ENCODE measurements around the gene SLC17A7. TPM values are rescaled to one million over a fixed set of nuclear protein-coding genes. Genes with fewer than 3 reads are reported as not detected.

SLC17A7 gene
- total RNA-seq, 4 donors from 2014 or later = 0.60 to 1.2 (median 1.1) TPM

- H3K9me3 ChIP-seq = no peaks in the 10 kb centered on the region
- TF ChIP-seq POLR2AphosphoS5 (IDR thresholded peaks at IDR 0.05) = no peak
- no peak for TF ChIP-seq POLR2A (IDR thresholded peaks at IDR 0.05)
- TF ChIP-seq, protein P1, sequence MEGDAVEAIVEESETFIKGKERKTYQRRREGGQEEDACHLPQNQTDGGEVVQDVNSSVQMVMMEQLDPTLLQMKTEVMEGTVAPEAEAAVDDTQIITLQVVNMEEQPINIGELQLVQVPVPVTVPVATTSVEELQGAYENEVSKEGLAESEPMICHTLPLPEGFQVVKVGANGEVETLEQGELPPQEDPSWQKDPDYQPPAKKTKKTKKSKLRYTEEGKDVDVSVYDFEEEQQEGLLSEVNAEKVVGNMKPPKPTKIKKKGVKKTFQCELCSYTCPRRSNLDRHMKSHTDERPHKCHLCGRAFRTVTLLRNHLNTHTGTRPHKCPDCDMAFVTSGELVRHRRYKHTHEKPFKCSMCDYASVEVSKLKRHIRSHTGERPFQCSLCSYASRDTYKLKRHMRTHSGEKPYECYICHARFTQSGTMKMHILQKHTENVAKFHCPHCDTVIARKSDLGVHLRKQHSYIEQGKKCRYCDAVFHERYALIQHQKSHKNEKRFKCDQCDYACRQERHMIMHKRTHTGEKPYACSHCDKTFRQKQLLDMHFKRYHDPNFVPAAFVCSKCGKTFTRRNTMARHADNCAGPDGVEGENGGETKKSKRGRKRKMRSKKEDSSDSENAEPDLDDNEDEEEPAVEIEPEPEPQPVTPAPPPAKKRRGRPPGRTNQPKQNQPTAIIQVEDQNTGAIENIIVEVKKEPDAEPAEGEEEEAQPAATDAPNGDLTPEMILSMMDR (IDR thresholded peaks at IDR 0.05) = no peak
- no peak for TF ChIP-seq EP300 (IDR thresholded peaks at IDR 0.05)
- H3K27ac ChIP-seq = no peak overlapping the region
- no peaks in the 10 kb centered on the region for H3K36me3 ChIP-seq
- 49% methylated on average over 5 of the region's 7 CpGs for WGBS
- no peaks in the 10 kb centered on the region for H3K27me3 ChIP-seq
- no peak overlapping the region for H3K4me3 ChIP-seq
- DNase-seq (ENCODE audit: low spot score in 2 of 2) = no peak
- H3K4me1 ChIP-seq = no peaks in the 10 kb centered on the region
Measured at GRCh38 chr19:49403404-49404187, 37.7 kb downstream of the SLC17A7 start.

GRCh38 chr19:49400029-49400428 lies 41.3 kb downstream of the SLC17A7 start:
- Histone ChIP-seq H3K27ac (no peak overlapping the region), H3K4me1 (no peaks in the 10 kb centered on the region), H3K36me3 (no peaks in the 10 kb centered on the region), H3K9me3 (no peaks in the 10 kb centered on the region), H3K27me3 (peaks cover 8% of the 10 kb centered on the region), H3K4me3 (no peak overlapping the region)
- DNase-seq (ENCODE audit: low spot score in 2 of 2) = no peak
- WGBS = 77% methylated on average over 6 of the region's 6 CpGs
- TF ChIP-seq POLR2AphosphoS5 (IDR thresholded peaks at IDR 0.05) = no peak
- no peak for TF ChIP-seq EP300 (IDR thresholded peaks at IDR 0.05)
- no peak for TF ChIP-seq POLR2A (IDR thresholded peaks at IDR 0.05)
- TF ChIP-seq, protein P1 (IDR thresholded peaks at IDR 0.05) = no peak

- TF ChIP-seq POLR2AphosphoS5 (IDR thresholded peaks at IDR 0.05) = no peak
- TF ChIP-seq EP300 (IDR thresholded peaks at IDR 0.05) = no peak
- TF ChIP-seq POLR2A (IDR thresholded peaks at IDR 0.05) = no peak
- TF ChIP-seq, protein P1 (IDR thresholded peaks at IDR 0.05) = no peak
- DNase-seq (ENCODE audit: low spot score in 2 of 2) = no peak
- no peaks in the 10 kb centered on the region for H3K36me3 ChIP-seq
- WGBS = 87% methylated on average over 6 of the region's 6 CpGs
- H3K27me3 ChIP-seq = peaks cover 10% of the 10 kb centered on the region
- no peak overlapping the region for H3K27ac ChIP-seq
- no peaks in the 10 kb centered on the region for H3K4me1 ChIP-seq
- H3K4me3 ChIP-seq = no peak overlapping the region
- H3K9me3 ChIP-seq = no peaks in the 10 kb centered on the region
Measured at GRCh38 chr19:49398931-49399330, 42.4 kb downstream of the SLC17A7 start.

GRCh38 chr19:49398001-49398615 lies 43.2 kb downstream of the SLC17A7 start:
- WGBS = 67% methylated on average over 11 of the region's 11 CpGs
- Histone ChIP-seq H3K27ac (no peak overlapping the region), H3K9me3 (no peaks in the 10 kb centered on the region), H3K4me3 (no peak overlapping the region), H3K4me1 (no peaks in the 10 kb centered on the region), H3K27me3 (peaks cover 10% of the 10 kb centered on the region), H3K36me3 (no peaks in the 10 kb centered on the region)
- TF ChIP-seq EP300 (IDR thresholded peaks at IDR 0.05) = no peak
- no peak for TF ChIP-seq POLR2AphosphoS5 (IDR thresholded peaks at IDR 0.05)
- TF ChIP-seq POLR2A (IDR thresholded peaks at IDR 0.05) = no peak
- TF ChIP-seq, protein P1 (IDR thresholded peaks at IDR 0.05) = no peak
- DNase-seq (ENCODE audit: low spot score in 2 of 2) = no peak

DNA sequence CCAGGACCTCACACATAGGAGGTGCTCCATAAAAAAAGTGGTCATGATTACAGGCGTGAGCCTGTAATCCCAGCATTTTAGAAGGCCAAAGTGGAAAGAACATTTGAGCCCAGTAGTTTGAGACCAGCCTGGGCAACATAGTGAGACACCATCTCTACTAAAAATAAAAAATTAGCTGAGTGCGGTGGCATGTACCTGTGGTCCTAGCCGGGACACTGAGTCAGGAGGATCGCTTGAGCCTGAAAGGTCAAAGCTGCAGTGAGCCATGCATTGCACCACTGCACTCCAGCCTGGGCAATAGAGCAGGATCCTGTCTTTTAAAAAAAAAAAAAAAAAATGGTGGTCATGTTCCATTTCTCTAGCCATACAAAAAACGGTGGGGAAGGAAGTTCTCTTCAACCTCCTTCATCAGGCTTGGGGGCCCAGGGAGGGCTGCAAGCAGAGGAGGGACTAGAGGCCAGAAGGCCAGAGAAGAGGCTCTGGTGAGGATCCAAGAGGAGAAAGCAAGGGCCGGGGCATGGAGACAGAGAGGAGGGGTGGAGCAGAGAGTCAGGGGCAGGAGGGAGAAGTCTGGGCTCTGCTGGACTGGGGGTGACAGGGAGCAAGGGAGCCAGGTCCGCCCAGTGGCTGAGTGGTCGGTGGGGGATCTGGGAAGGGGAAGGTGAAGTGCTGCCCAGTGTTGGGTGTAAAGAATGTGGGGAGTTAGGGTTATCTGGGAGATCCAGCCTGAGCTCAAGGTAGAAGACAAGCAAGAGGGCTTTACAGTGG lies 44.4 kb downstream of the SLC17A7 start:
- Histone ChIP-seq H3K27me3 (peaks cover 10% of the 10 kb centered on the region), H3K9me3 (no peaks in the 10 kb centered on the region), H3K4me1 (no peaks in the 10 kb centered on the region), H3K36me3 (no peaks in the 10 kb centered on the region), H3K27ac (no peak overlapping the region), H3K4me3 (no peak overlapping the region)
- no peak for TF ChIP-seq POLR2A (IDR thresholded peaks at IDR 0.05)
- no peak for TF ChIP-seq POLR2AphosphoS5 (IDR thresholded peaks at IDR 0.05)
- TF ChIP-seq EP300 (IDR thresholded peaks at IDR 0.05) = no peak
- TF ChIP-seq, protein P1 (IDR thresholded peaks at IDR 0.05) = no peak
- WGBS = 87% methylated on average over 8 of the region's 8 CpGs
- DNase-seq (ENCODE audit: low spot score in 2 of 2) = no peak

Measured in suprapubic skin (tissue), 4 donors.